Common myeloid progenitor, CD34-positive (primary cell): ENCODE measurements around the gene SLAMF9.
A peak's percentile ranks its signal among the peaks of the same experiment; 100 is the strongest.

ENCODE experiments used
- CTCF ChIA-PET: fragments of 350-600 bp; sonication (Branson Sonifier 250); formaldehyde crosslinking; loops from one replicate; lab custom pipeline; 2021; ENCODE audit warnings: antibody characterized with exemption; lab: Charles Lee
- POLR2A ChIA-PET: fragments of 350-600 bp; sonication (Branson Sonifier 250); formaldehyde crosslinking; loops from one replicate; lab custom pipeline; 2021; ENCODE audit warnings: antibody characterized with exemption; lab: Charles Lee
- DNase-seq, 3 donors: peaks; one replicate each; pipeline versions ENCODE4 v3.0.0 to v3.0.0-alpha.2; 2013
- H3K27ac ChIP-seq, 2 experiments: 1 replicate in 1 of 2; 2 replicates in 1 of 2; pipeline ENCODE4 v1.7.0; 2013; ENCODE audit warnings: inconsistent platforms in 2 of 2, low read length in 2 of 2, mild to moderate bottlenecking in 2 of 2, low read depth in 1 of 2, moderate library complexity in 1 of 2; ENCODE audit not compliant: severe bottlenecking in 2 of 2, insufficient read depth in 1 of 2, poor library complexity in 1 of 2
- H3K27me3 ChIP-seq, 5 experiments: replicated peaks in 2 of 5; 1 replicate in 3 of 5; 2 replicates in 2 of 5; pipeline versions ENCODE4 v1.6.1 to v1.7.0; 2013; ENCODE audit warnings: low read length in 4 of 5, mild to moderate bottlenecking in 2 of 5, moderate library complexity in 2 of 5, inconsistent platforms in 1 of 5; ENCODE audit not compliant: insufficient read depth in 5 of 5, control insufficient read depth in 4 of 5
- H3K36me3 ChIP-seq, 4 experiments: 1 replicate in 2 of 4; 2 replicates in 2 of 4; pipeline versions ENCODE4 v1.6.1 to v1.7.0; 2013; ENCODE audit warnings: low read length in 3 of 4, control low read depth in 1 of 4, mild to moderate bottlenecking in 1 of 4; ENCODE audit not compliant: control insufficient read depth in 4 of 4, insufficient read depth in 4 of 4
- H3K4me1 ChIP-seq, 4 experiments: 1 replicate in 3 of 4; 2 replicates in 1 of 4; pipeline versions ENCODE4 v1.6.1 to v1.7.1; 2013; ENCODE audit warnings: low read length in 3 of 4, mild to moderate bottlenecking in 3 of 4, control low read depth in 1 of 4, inconsistent platforms in 1 of 4, moderate library complexity in 1 of 4; ENCODE audit not compliant: control insufficient read depth in 4 of 4, insufficient read depth in 4 of 4; ENCODE audit errors: control extremely low read depth in 1 of 4
- H3K4me3 ChIP-seq, 7 experiments: 1 replicate in 4 of 7; 2 replicates in 3 of 7; pipeline versions ENCODE4 v1.5.1 to v1.7.0; 2013; ENCODE audit warnings: mild to moderate bottlenecking in 7 of 7, low read length in 6 of 7, moderate library complexity in 6 of 7, inconsistent platforms in 2 of 7, low read depth in 2 of 7, control low read depth in 1 of 7; ENCODE audit not compliant: insufficient read depth in 4 of 7, control insufficient read depth in 1 of 7; ENCODE audit errors: extremely low read depth in 1 of 7
- H3K9me3 ChIP-seq, 5 experiments: 1 replicate in 4 of 5; 2 replicates in 1 of 5; pipeline versions ENCODE4 v1.6.1 to v1.7.1; 2013; ENCODE audit warnings: low read length in 4 of 5, mild to moderate bottlenecking in 2 of 5, inconsistent platforms in 1 of 5, low read depth in 1 of 5, moderate library complexity in 1 of 5; ENCODE audit not compliant: control insufficient read depth in 4 of 5, insufficient read depth in 2 of 5; ENCODE audit errors: control extremely low read depth in 1 of 5
- WGBS: methylation state at CpG from one replicate; pipeline ENCODE4 v1.1.5; 2013; ENCODE audit not compliant: insufficient coverage; 5-methylcytosine and 5-hydroxymethylcytosine counted together

Gene SLAMF9

DNA sequence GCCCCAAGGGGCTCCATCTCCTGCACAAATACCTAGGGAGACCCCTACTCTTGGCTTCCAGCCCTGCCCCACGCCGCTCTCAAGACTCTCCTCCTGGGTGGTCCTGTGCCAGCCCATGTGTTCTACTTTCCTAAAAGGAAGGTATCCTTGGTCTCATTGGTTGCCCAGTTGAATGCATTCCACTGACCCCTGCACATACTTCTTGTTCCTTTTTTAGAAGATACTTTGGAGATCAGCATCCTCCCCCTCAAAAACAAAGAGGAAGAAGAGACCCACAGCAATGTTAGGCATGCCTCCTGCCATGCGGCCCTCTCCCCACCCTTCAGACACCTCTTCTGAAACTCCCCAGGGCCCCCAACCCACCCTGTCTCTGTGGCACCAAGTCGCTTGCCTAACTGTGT is 4.1 kb downstream of the SLAMF9 start:
- no peak for DNase-seq
- WGBS = 94% methylated on average over 3 of the region's 4 CpGs
- Histone ChIP-seq H3K4me3 (no peak overlapping the region), H3K9me3 (no peaks in the 10 kb centered on the region), H3K4me1 (peaks cover 0 to 12% (median 9%) of the 10 kb centered on the region in 4 experiments), H3K27me3 (peaks cover 0 to 25% (median 0%) of the 10 kb centered on the region in 5 experiments), H3K36me3 (no peaks in the 10 kb centered on the region), H3K27ac (no peak overlapping the region)
- POLR2A ChIA-PET = no interaction called here
- CTCF ChIA-PET = interaction anchor here (1.0 to 1.2 kb wide), 3 partner anchors 11 to 152 kb away, joined by 3 to 5 read pairs (median 3); no protein-coding TSS in a partner anchor

DNA sequence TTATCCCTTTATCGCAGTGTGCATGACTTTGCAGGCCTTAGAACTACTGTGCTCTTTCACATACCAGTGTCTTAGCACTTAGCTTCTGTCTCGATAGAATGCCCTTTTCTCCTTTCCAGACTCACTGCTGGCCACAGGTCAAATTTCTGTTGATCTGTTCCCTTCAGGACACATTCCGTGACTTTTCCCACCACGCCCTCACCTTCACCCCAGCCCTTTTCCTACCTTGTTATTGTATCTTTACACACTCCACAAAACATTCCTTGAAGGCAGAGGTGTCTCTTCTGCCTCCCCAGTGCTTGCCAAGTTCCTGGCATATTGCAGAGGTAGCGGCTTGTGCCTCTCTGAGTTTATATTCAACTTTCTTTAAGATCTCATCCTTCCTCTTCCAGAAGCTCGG is 4.9 kb downstream of the SLAMF9 start:
- Histone ChIP-seq H3K4me1 (peaks cover 0 to 15% (median 11%) of the 10 kb centered on the region in 4 experiments), H3K4me3 (no peak overlapping the region), H3K9me3 (no peaks in the 10 kb centered on the region), H3K27me3 (peaks cover 0 to 28% (median 0%) of the 10 kb centered on the region in 5 experiments), H3K36me3 (no peaks in the 10 kb centered on the region), H3K27ac (no peak overlapping the region)
- WGBS = 90% methylated on average over 5 of the region's 6 CpGs
- ChIA-PET POLR2A (no interaction called here), CTCF (interaction anchor here (1.0 to 1.2 kb wide), 2 partner anchors 12 to 151 kb away, joined by 3 to 5 read pairs; no protein-coding TSS in a partner anchor)
- DNase-seq = no peak

DNA sequence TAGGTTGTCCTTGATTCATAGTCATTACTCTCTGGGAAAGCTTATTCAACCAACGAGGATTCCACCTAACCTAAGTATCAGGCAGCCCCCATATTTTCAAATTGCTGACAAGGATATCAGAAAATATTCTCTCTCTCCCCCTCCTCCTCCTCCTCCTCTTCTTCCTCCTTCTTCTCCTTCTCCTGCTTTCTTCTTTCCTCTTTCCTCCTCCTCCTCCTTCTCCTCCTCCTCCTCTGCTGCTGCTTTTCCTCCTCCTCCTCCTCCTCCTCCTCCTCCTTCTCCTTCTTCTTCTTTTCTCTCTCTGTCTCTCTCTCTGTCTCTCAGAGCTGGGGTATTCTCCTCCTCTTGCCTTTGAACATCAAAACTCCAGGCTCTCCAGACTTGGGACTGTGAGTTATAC is 6.1 kb downstream of the SLAMF9 start:
- no peak overlapping the region for H3K4me3 ChIP-seq
- H3K36me3 ChIP-seq = no peaks in the 10 kb centered on the region
- POLR2A ChIA-PET = no interaction called here
- no peak for DNase-seq
- H3K9me3 ChIP-seq = no peaks in the 10 kb centered on the region
- H3K27ac ChIP-seq = no peak overlapping the region
- CTCF ChIA-PET = interaction anchor here (1.3 kb wide), 1 partner anchor 60 kb away, joined by 5 read pairs; no protein-coding TSS in a partner anchor
- peaks cover 0 to 28% (median 0%) of the 10 kb centered on the region in 5 experiments for H3K27me3 ChIP-seq
- 86% methylated on average over 1 of the region's 1 CpG for WGBS
- peaks cover 0 to 15% (median 11%) of the 10 kb centered on the region in 4 experiments for H3K4me1 ChIP-seq

DNA sequence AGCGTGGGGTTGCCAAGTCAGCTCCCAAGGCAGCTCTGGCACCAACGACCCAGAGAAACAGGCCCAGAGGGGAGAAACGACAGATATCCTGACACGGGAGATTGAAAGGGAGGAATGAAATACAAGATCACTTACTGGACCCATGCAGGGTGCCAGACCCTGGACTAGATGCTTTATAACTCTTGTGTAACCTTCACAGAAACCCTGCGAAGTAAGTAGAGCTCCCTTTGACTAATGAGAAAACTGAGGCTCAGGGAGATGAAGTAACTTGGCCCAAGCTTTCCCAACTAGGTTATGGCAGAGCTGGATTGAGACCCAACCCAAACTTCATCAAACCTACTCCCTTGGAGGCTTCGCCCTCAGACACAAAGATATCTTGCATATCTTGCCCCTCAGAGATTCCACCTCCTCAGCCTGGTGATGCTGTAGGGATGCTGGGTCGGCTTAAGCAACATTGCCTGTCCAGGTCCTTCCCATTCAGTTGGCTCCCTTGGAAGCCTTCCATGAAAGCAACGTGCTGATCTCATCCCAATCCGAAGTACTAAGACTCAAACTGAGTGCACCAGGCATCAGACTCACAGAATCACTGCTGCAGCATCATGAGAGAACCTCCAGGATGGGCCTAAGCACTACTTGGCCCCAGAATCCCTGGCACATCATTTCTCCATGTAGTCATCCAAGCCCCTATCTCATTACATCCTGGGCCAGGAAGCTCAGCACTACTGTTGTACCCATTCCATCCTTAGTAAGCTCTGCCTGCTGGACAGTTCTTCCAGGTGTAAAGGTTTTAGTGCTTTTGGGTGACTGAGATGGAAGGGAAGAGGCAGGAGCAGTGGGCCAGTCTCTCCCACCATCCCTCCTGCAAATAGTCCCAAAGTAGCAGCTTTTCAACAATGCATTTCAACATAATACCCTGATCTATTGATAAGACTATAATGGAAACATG is 7.5 kb downstream of the SLAMF9 start:
- H3K27ac ChIP-seq = no peak overlapping the region
- H3K36me3 ChIP-seq = no peaks in the 10 kb centered on the region
- H3K9me3 ChIP-seq = no peaks in the 10 kb centered on the region
- CTCF ChIA-PET = interaction anchor here (0.8 to 2.9 kb wide), 19 partner anchors 8 to 149 kb away, joined by 3 to 20 read pairs (median 5); partner anchors contain the start of gene TAGLN2
- H3K27me3 ChIP-seq = peaks cover 0 to 25% (median 0%) of the 10 kb centered on the region in 5 experiments
- 62% methylated on average over 9 of the region's 9 CpGs for WGBS
- DNase-seq = no peak
- peaks cover 0 to 20% (median 11%) of the 10 kb centered on the region in 4 experiments for H3K4me1 ChIP-seq
- POLR2A ChIA-PET = interaction anchor here (0.6 kb wide), 1 partner anchor 54 kb away, joined by 3 read pairs; no protein-coding TSS in a partner anchor
- H3K4me3 ChIP-seq = peak overlapping the region in 3 of 7 experiments; percentile 62 to 73 (median 63)

DNA sequence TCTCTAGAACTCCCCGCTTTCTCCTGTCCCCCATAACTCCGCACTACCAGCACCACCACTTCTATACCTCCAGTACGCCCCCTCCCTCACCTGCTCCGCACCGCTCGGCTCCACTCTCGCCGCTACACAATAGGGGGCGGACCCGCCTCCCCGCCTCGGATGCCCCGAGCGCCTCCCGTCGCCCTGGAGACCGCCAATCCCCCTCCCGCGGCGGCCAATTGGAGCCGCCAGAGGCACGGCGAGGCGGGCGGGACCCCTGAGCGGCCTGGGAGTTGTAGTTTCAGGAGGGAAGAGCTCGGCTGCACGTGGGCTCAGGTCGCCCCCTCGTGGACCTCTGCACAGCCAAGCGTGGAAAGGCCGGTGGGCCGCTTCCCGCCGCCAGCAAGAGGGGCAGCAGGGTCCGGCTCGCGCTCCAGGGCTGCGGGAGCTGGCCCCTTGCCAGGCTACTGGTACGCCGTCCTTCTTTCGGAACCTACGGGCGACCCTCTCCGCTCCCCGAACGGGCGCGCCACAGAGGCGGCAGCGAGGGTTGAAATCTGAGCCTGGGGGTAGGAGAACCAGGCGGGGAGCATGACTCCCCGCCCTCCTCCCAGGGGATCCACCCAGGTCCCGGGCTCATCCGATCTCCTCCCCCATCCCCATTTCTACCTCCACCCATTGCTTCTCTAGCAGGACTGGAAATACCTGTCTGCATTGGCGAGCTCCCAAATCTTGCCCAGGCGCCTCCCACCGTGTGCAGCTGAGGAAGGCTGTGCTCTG is 8.4 kb downstream of the SLAMF9 start, which contains the start of gene IGSF9:
IGSF9 (minus strand) TSS at position 131 of the 759 bp plus-strand sequence. CDS start 2,159 bp downstream, outside the sequence.
- Histone ChIP-seq H3K27me3 (peaks cover 0 to 25% (median 0%) of the 10 kb centered on the region in 5 experiments), H3K36me3 (no peaks in the 10 kb centered on the region), H3K27ac (no peak within 1 kb of the TSS), H3K4me3 (peak within 1 kb of the TSS; percentile 8 to 73 (median 48)), H3K9me3 (no peaks in the 10 kb centered on the region), H3K4me1 (peaks cover 0 to 27% (median 11%) of the 10 kb centered on the region in 4 experiments)
- WGBS = 3% methylated on average over 26 of the region's 58 CpGs
- ChIA-PET POLR2A (interaction anchor here (0.6 kb wide), 1 partner anchor 53 kb away, joined by 3 read pairs; no protein-coding TSS in a partner anchor), CTCF (interaction anchor here (0.8 to 2.9 kb wide), 20 partner anchors 9 to 148 kb away, joined by 3 to 20 read pairs (median 4); partner anchors contain the start of gene TAGLN2)
- peak; percentile 89 to 93 (median 92) for DNase-seq

- Histone ChIP-seq H3K9me3 (no peaks in the 10 kb centered on the region), H3K4me1 (peaks cover 0 to 31% (median 11%) of the 10 kb centered on the region in 4 experiments), H3K27me3 (peaks cover 0 to 25% (median 0%) of the 10 kb centered on the region in 5 experiments), H3K4me3 (peak overlapping the region; percentile 8 to 73 (median 40)), H3K36me3 (no peaks in the 10 kb centered on the region), H3K27ac (no peak overlapping the region)
- POLR2A ChIA-PET = no interaction called here
- CTCF ChIA-PET = interaction anchor here (1.1 to 2.9 kb wide), 13 partner anchors 10 to 146 kb away, joined by 3 to 20 read pairs (median 6); no protein-coding TSS in a partner anchor
- WGBS = 60% methylated on average over 9 of the region's 11 CpGs
- DNase-seq = no peak
These were observed 9.2 kb downstream of the SLAMF9 start for GRCh38 chr1:159944623-159945455.
